ENCODE data around the gene PPIF.

Gene PPIF

DNA sequence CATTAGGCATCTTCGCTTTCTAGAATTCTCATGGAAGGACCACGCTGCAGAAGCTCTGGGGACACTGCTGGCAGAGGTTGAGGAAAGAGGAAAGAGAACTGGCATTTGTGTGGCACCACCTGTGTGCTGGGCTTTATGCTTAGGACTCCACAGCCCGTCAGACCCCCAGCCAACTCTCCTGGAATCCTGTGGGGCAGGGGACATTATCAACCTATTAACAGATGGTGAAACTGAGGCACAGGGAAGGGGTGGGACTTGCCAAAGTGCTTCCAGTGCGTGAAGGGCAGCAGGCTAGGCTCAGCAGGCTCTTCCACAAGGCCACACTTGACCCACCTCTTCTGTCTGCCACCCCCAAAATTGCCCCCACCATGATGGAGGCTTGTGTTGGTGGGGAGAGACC, 51.4 kb downstream of the PPIF start:
- in situ Hi-C loops (cut with MboI; ENCODE audit: low sequenced_read_pairs), result no loop called here

DNA sequence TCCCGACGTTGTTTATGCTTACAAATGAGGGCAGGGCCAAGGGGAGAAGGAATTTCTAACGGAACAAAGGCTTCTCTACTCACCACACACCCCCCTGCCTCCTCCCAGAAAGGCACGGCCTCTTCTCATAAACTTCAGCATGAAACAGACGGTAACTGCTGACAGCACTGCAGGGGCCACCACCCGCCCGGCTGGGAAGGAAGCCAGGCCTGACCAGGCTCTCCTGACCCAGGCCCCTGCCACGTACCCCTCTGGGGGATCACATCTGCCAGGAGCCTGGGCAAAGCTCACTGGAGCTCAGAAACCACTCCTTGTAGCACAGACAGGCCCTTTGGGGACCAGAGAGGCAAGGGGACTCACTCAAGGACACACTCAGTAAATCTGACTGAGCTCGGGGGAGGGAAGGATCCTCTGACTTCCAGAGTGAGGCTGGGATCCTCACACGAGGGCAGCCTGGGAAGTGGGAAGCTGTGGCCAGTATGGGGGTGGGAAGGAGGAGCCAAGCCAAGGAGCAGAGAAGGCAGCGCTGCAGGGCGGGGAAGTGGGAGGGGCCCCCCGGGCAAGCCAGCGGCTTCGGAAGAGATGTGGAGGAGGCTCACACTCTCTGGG, 52.1 kb downstream of the PPIF start:
- in situ Hi-C loops (cut with MboI; ENCODE audit: low sequenced_read_pairs), result no loop called here

DNA sequence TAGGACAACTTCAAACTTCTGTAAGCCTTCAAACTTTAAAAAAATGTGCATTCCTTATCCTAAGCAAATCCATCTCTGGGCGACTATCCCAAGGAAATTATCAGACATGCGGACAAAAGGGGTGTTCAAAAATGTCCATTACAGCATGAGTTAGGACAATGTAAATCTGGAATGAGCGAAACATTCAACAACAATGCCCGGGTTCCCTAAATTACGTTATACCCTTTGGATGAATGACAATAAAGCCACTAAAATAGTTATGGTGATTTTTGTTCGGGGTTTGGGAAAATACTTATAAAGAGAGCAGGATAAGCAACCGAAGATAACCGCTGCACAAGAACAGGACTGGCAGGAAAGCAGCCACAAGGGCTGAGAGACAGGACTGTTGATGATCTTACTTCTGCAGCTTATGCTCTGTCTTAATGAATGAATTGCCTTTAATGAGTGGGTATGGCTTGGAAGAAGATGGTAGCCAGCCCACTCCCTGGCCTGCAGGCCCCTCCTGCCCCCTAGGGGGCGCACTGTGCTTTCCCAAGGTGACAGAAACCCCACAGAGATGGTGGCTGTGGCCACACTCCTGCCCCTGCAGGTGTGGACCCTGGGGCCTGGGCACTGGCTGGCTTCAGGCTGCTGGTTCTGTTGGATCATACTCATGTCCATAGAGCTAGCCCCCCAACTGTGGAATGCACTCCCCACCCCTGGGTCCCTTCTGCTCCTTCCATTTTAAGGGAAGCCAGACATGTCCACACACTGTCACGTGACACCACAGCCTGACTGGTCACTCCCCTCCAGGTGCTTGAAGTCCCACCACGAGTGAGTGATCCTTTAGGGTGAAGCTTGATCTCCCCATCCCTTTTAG, 53.1 kb downstream of the PPIF start:
- in situ Hi-C loops (cut with MboI; ENCODE audit: low sequenced_read_pairs), result no loop called here

DNA sequence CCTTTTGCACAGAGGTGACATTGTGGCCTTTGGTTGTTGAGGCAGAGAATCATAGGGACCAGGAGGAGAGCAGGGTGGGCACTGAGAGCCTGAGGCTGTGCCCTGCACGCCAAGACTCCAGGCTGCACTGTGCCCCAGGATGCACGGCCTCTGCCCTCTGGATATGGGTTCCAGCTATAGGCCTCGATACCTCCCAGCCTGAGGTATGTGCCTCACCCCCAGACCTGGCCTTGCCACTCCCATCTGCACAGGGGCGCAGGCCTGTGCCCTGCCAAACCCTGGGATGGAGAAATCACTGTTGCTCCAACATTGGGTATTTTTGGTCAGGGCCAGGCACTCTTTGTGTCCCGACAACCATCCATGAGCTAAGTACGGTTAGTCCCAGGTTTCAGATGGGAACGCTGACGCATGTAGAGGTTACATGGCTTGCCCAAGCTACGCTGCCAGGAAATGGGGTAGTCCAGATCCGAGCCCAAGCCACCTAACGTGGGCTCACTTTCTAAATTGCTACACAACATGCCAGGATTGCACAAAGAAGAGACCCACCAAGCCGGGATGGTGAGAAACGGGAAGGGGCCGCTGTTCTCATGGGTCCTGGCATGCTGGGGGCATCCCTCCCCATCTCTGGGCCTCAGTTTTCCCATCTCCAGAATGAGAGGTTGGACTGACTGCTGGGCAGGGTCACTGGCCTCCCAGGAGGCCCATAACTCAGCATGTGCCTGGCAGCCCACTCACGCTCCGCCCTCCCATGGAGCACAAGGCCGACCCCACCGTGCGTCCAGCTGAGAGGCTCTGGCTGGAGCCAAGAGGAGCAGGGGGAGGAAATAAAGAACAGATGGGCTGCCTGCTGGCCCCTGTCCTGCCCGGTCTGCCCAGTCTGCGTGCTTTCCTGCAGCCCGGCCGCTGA, 54.0 kb downstream of the PPIF start:
- in situ Hi-C loops (cut with MboI; ENCODE audit: low sequenced_read_pairs), result no loop called here

DNA sequence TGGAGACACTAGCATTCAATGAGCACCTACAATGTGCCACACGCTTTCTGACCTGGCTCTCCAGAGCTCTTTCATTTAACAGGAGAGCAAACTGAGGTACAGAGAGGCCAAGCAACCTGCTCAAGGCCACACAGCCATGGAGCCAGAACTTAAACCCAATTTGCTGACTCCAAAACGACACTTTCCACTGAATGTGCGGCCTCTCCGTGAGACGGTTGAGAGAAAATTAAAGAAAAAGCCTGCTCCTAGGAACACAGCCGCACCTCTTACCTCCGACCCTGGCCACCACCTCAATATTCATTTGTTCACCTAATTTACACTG, 55.3 kb downstream of the PPIF start:
- in situ Hi-C loops (cut with MboI; ENCODE audit: low sequenced_read_pairs), result no loop called here

DNA sequence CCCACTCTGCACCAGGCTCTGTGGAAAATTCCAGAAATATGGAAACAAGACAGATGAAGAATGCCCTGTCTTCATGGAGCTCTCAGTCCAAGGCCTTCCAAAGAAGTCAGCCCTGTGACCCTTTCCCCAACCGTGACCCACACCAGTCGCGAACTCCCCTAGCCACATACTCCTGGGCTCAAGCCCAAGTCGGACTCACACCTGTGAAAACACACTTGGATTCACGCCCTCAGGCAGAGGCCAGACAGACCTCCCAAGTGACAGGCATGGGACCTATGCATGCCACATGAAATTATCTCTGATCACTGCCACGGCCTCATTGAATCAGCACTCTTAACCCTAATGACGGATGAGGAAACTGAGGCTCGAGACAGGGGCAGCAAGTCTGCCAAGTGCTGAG, 55.7 kb downstream of the PPIF start:
- in situ Hi-C loops (cut with MboI; ENCODE audit: low sequenced_read_pairs), result no loop called here

DNA sequence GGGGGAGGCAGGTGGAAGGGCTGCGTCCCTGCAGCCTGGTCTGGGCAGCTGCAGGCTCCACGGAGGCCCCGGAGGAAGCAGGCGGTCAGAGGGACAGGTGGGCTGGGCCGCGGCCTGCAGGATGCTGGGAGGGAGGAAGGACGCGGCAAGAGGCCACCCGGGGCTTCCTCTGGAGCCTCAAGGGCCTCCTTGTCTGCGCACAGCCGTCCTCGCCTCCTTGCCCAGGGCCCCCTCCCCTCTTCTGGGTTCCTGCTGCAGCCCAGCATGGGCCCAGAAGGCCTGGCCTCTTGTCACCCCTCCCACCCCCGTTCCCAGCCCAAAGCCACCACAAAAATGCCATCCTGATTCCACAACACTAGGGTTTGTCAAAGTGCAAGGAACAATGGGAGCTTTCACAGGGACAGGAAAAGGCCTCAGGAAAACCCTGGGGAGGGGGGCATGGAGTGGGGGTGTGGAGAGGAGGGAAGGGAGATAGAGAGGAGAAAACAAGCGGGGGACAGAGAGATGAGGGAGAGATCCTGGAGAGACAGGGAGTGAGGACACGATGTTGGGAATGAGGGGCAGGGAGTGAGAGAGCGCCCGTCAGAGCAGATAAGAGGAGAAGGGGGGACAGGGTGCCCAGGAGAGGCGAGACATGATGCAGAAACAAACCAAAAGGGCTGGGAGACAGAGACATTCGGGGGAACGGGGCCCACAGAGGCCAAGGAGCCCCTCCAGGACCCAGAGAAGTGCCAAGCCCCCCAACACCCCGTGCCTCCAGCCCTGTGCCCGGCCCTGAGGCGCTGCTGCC, 56.4 kb downstream of the PPIF start:
- in situ Hi-C loops (cut with MboI; ENCODE audit: low sequenced_read_pairs), result no loop called here

DNA sequence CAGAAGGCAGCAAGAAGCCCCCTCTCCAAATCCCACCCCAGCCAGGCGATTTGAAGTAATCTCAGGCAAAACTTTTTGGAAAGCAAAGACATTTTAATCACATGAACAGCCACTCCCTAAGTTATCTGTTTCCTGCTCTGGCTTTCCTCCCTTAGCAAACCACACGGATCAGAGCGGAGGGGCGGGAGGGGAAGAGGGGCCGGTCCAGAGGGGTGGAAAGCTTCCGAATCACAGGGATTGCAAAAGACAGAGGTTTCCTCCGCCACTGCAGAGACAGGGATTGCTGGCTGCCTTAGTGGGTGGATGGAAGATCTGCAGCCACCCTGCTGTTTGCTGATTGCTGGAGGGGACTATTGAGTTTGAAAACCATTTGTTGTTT, 57.0 kb downstream of the PPIF start:
- in situ Hi-C loops (cut with MboI; ENCODE audit: low sequenced_read_pairs), result no loop called here

DNA sequence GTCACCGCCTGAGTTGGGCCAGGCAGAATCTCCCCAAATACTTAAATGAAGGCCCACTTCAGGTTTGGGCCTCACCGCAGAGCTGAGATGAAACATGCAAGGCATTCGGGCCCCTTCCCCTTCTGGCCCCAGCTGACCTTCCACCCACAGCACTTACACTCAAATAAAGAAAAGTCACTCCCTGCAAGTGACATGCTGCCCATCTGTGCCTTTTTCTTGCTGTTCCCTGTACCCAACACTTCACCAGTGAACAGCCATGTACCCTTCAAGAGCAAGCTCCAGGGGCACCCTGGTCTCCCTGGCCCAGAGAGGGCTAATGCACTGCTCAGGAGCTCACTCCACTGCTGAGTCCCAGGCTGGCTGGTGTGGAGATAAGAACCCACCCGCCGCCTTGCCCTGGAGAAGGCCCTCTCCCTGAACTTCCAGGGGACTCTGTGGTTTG, 57.4 kb downstream of the PPIF start:
- in situ Hi-C loops (cut with MboI; ENCODE audit: low sequenced_read_pairs), result no loop called here

Measured in HL-60/S4 treated with phorbol 12-myristate 13-acetate at 8.2 ng/mL for 4 days and 3 days (cell line).